Keratinocyte (primary cell): ENCODE measurements around the gene CD44. TPM values are rescaled to one million over a fixed set of nuclear protein-coding genes. Genes with fewer than 3 reads are reported as not detected.

Experiments
- DNase-seq: peaks from one replicate; pipeline ENCODE4 v3.0.0-alpha.2; 2011; ENCODE audit warnings: low read depth, missing footprints, low spot score
- FAIRE-seq: peaks from 2 replicates; lab custom pipeline; 2011; peaks lifted over from hg19 to GRCh38; lab: Jason Lieb, UNC
- H2AFZ ChIP-seq: 2 replicates; pipeline ENCODE4 v1.6.0; 2012; ENCODE audit warnings: low read length, control low read depth, inconsistent platforms; ENCODE audit not compliant: control insufficient read depth
- H3K27ac ChIP-seq: 2 replicates; pipeline ENCODE4 v1.5.1; 2011; ENCODE audit warnings: low read length; ENCODE audit not compliant: control insufficient read depth, insufficient read depth
- H3K27me3 ChIP-seq: 3 replicates; pipeline ENCODE4 v1.6.0; 2011; ENCODE audit warnings: low read length; ENCODE audit not compliant: control insufficient read depth, insufficient read depth; ENCODE audit errors: extremely low read depth
- H3K36me3 ChIP-seq, 2 experiments: 2 replicates in 1 of 2; 3 replicates in 1 of 2; pipeline ENCODE4 v1.5.1; 2011; ENCODE audit warnings: low read length in 2 of 2, mild to moderate bottlenecking in 1 of 2; ENCODE audit not compliant: control insufficient read depth in 2 of 2, insufficient read depth in 2 of 2; ENCODE audit errors: extremely low read depth in 1 of 2
- H3K4me1 ChIP-seq: 3 replicates; pipeline ENCODE4 v1.5.1; 2011; ENCODE audit warnings: low read length; ENCODE audit not compliant: control insufficient read depth, insufficient read depth; ENCODE audit errors: extremely low read depth
- H3K4me2 ChIP-seq: 3 replicates; pipeline ENCODE4 v1.6.0; 2011; ENCODE audit warnings: low read depth, low read length; ENCODE audit not compliant: control insufficient read depth, insufficient read depth; ENCODE audit errors: extremely low read depth
- H3K4me3 ChIP-seq, 3 experiments: fragments of 200-600 bp in 1 of 3; sonication (generic) in 1 of 3; 2 replicates in 2 of 3; 3 replicates in 1 of 3; pipeline ENCODE4 v1.5.1; 2011 to 2016; ENCODE audit warnings: low read length in 3 of 3, mild to moderate bottlenecking in 3 of 3, control low read depth in 2 of 3, inconsistent platforms in 1 of 3, low read depth in 1 of 3, mixed read lengths in 1 of 3, mixed run types in 1 of 3, moderate library complexity in 1 of 3; ENCODE audit not compliant: control insufficient read depth in 2 of 3, insufficient read depth in 2 of 3; ENCODE audit errors: extremely low read depth in 1 of 3
- H3K79me2 ChIP-seq: 2 replicates; pipeline ENCODE4 v1.6.0; 2012; ENCODE audit warnings: low read length; ENCODE audit not compliant: control insufficient read depth, insufficient read depth
- H3K9ac ChIP-seq: 3 replicates; pipeline ENCODE4 v1.6.0; 2011; ENCODE audit warnings: low read length; ENCODE audit not compliant: control insufficient read depth, insufficient read depth; ENCODE audit errors: extremely low read depth
- H3K9me1 ChIP-seq: 3 replicates; pipeline ENCODE4 v1.6.0; 2011; ENCODE audit warnings: low read length; ENCODE audit not compliant: control insufficient read depth, insufficient read depth; ENCODE audit errors: extremely low read depth
- H3K9me3 ChIP-seq: 2 replicates; pipeline ENCODE4 v1.5.1; 2012; ENCODE audit warnings: low read depth, low read length; ENCODE audit not compliant: control insufficient read depth
- H4K20me1 ChIP-seq: 3 replicates; pipeline ENCODE4 v1.6.0; 2011; ENCODE audit warnings: low read length; ENCODE audit not compliant: control insufficient read depth, insufficient read depth; ENCODE audit errors: extremely low read depth
- CTCF ChIP-seq, 3 experiments: IDR thresholded peaks in 1 of 3; conservative IDR thresholded peaks in 1 of 3; optimal IDR thresholded peaks in 1 of 3; 2 replicates in 2 of 3; 3 replicates in 1 of 3; pipeline versions ENCODE3 to v1.5.1; 2011; ENCODE audit warnings: low read length in 3 of 3, mild to moderate bottlenecking in 3 of 3, moderate library complexity in 2 of 3, control low read depth in 1 of 3, inconsistent platforms in 1 of 3; ENCODE audit not compliant: insufficient read depth in 2 of 3; ENCODE audit errors: extremely low read depth in 1 of 3
- EZH2 ChIP-seq: IDR thresholded peaks from one replicate; pipeline ENCODE4 v1.6.1; 2012; ENCODE audit warnings: inconsistent platforms, mild to moderate bottlenecking, low read length, moderate library complexity
- dilution Hi-C: fragments of 300-500 bp; cut with MboI; formaldehyde crosslinking; loops from one replicate; pipeline ENCODE4 v1.7.0; 2020; ENCODE audit warnings: low sequenced_read_pairs; ENCODE audit not compliant: extremely low pct_ligation_motif_present
- polyA plus RNA-seq, 5 experiments: library from polyadenylated mRNA; depleted of rRNA in 3 of 5; stranded (reverse) in 3 of 5; stranded (forward) in 1 of 5; unstranded in 1 of 5; fragments of >200 nt; gene quantifications; 1 replicate in 1 of 5; 2 replicates in 3 of 5; 3 replicates in 1 of 5; pipeline versions ENCODE4 v1.2.1 to v1.2.3, GENCODE V29; 2011 to 2012; ENCODE audit warnings: missing spikeins in 2 of 5, low read depth in 1 of 5, low replicate concordance in 1 of 5

Gene CD44
- polyA plus RNA-seq, 1 donor (not counting 4 experiments of a cell fraction or from before 2014, with no cell fraction given): 2,038 TPM

DNA sequence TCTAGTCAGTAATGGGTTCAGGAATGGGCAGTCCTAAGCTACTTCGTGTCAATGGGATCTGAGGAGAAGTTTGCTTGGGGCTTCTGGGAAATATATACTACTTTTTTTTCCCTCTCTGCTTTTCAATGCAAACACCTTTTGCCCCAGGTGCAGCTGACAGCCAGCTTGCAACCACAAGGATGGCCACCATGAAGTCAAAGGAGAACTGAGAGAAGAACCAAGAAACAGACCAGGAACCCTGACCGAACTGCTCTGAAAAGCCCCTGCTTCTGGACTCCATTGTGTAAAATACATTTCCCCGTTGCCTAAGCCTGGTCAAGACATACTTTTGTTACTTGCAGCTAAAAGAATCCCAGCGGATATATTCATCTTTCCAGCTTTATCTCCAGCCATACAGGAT lies 20.1 kb upstream of the CD44 start:
- H3K4me1 ChIP-seq: peaks cover 25% of the 10 kb centered on the region
- no peak for TF ChIP-seq EZH2
- no peak for TF ChIP-seq CTCF (optimal IDR thresholded peaks at IDR 0.05 in 1 of 3, IDR thresholded peaks at IDR 0.05 in 1 of 3, conservative IDR thresholded peaks at IDR 0.05 in 1 of 3; ENCODE audit: extremely low read depth in 1 of 3, insufficient read depth in 2 of 3, low read length in 3 of 3)
- FAIRE-seq (no peak), DNase-seq (no peak)
- no peak overlapping the region for H3K27ac ChIP-seq
- peaks cover 3% of the 10 kb centered on the region for H3K79me2 ChIP-seq
- H3K4me3 ChIP-seq: no peak overlapping the region
- H3K9me3 ChIP-seq: no peaks in the 10 kb centered on the region
- H3K4me2 ChIP-seq: no peak overlapping the region
- H3K27me3 ChIP-seq: no peaks in the 10 kb centered on the region
- no peak overlapping the region for H3K9ac ChIP-seq
- no peaks in the 10 kb centered on the region for H3K36me3 ChIP-seq
- dilution Hi-C loops: no loop called here
- H3K9me1 ChIP-seq: no peaks in the 10 kb centered on the region
- no peak overlapping the region for H2AFZ ChIP-seq
- no peaks in the 10 kb centered on the region for H4K20me1 ChIP-seq

GRCh38 chr11:35121326-35121865 lies 17.6 kb upstream of the CD44 start:
- peaks cover 5% of the 10 kb centered on the region for H3K4me1 ChIP-seq
- H3K9ac ChIP-seq: no peak overlapping the region
- no peak overlapping the region for H3K4me2 ChIP-seq
- no peak overlapping the region for H2AFZ ChIP-seq
- no peak for FAIRE-seq
- H3K9me3 ChIP-seq: no peaks in the 10 kb centered on the region
- H3K27ac ChIP-seq: no peak overlapping the region
- TF ChIP-seq CTCF (optimal IDR thresholded peaks at IDR 0.05 in 1 of 3, IDR thresholded peaks at IDR 0.05 in 1 of 3, conservative IDR thresholded peaks at IDR 0.05 in 1 of 3; ENCODE audit: extremely low read depth in 1 of 3, insufficient read depth in 2 of 3, low read length in 3 of 3) (no peak), EZH2 (no peak)
- no peaks in the 10 kb centered on the region for H3K36me3 ChIP-seq
- H3K9me1 ChIP-seq: no peaks in the 10 kb centered on the region
- H4K20me1 ChIP-seq: no peaks in the 10 kb centered on the region
- no peak overlapping the region for H3K4me3 ChIP-seq
- H3K27me3 ChIP-seq: no peaks in the 10 kb centered on the region
- DNase-seq: no peak
- dilution Hi-C loops: no loop called here
- H3K79me2 ChIP-seq: no peaks in the 10 kb centered on the region
